COLO668 (cell line): Measurements from ENCODE around the gene SLC11A1.

Source experiments
- DNase-seq: peaks from one replicate; lab custom pipeline; 2025; ENCODE audit not compliant: unreplicated experiment; lab: John Stamatoyannopoulos, UW

Gene SLC11A1

GRCh38 chr2:218366621-218367414 is 15.3 kb upstream of the SLC11A1 start:
- DNase-seq, result no peak

GRCh38 chr2:218367415-218368149 is 14.5 kb upstream of the SLC11A1 start:
- peak; percentile 31 for DNase-seq

DNA sequence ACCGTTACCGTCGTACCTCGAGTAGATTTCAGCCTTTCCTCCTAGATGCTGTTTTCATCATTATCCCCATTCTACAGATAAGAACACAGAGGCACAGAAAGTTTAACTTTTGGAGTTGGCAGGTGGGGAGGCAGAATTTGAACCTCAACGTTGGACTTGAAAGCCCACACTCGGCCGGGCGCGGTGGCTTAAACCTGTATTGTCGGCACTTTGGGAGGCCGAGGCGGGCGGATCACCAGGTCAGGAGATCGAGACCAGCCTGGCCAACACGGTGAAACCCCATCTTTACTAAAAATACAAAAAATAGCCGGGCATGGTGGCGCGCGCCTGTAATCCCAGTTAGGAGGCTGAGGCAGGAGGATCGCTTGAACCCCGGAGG is 13.9 kb upstream of the SLC11A1 start:
- DNase-seq, result no peak

GRCh38 chr2:218368621-218369153 is 13.4 kb upstream of the SLC11A1 start:
- peak; percentile 43 for DNase-seq

DNA sequence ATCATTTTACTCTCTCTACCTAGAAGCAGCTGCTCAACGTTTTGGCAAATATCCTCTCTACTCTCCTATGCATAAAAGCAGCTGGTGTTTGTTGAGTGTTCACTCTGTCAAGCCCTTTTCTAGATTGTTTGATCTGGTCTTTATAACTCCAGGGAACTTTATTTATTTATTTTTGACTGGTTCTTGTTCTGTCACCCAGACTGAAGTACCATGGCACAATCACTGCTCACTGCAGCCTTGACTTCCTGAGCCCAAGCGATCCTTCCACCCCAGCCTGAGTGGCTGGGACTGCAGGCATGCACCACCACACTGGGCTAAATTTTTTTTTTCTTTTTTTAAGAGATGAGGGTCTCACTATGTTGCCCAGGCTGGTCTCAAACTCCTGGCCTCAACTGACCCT is 12.7 kb upstream of the SLC11A1 start:
- DNase-seq, result peak; percentile 16

- DNase-seq, result no peak
Measured at GRCh38 chr2:218370410-218371063, 11.5 kb upstream of the SLC11A1 start.

DNA sequence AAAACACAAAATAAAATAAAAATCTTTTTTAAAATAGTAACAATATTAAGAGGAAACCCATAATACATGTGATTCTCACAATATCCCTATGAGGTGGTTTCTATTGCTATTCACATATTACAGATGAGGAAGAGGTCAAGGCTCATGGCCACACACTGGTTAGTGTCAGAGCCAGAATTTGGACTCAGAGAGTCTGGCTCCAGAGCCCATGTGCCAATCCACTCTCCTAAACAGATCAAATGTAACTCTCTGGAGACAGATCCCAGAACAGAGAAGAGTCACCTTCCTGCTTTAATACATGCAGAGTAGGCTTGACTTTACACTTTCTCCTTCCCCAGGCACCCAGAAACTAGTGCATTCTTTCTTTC is 10.1 kb upstream of the SLC11A1 start:
- no peak for DNase-seq

DNA sequence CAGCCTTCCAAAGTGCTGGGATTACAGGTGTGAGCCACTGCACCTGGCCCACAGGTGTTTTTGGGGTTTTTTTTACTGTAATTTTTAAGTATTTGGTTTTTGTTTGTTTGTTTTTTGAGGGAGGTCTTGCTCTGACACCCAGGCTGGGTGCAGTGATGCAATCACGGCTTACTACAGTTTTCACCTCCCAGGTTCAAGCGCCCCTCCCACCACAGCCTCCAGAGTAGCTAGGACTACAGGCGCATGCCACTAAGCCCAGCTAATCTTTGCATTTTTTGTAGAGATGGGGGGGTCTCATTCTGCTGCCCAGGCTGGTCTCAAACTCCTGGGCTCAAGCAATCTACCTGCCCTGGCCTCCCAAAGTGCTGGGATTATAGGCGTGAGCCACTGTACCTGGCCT is 7.3 kb upstream of the SLC11A1 start:
- DNase-seq, result no peak

- no peak for DNase-seq
Measured at GRCh38 chr2:218375212-218375611, 6.9 kb upstream of the SLC11A1 start.

- no peak for DNase-seq
Measured at GRCh38 chr2:218378053-218378452, 4.0 kb upstream of the SLC11A1 start.

DNA sequence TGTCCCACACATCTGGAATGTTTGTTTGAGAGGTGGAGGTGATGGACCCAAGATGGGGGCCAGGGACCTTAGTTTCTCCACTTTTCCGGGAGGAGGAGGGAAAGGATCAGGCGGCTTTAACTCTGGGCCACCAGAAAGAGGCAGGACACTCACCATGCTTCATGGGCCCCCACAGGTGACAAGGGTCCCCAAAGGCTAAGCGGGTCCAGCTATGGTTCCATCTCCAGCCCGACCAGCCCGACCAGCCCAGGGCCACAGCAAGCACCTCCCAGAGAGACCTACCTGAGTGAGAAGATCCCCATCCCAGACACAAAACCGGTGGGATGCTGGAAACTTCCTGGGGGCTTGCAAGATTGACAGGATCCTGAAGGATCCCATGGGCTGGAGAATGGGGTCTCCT is 712 bp downstream of the SLC11A1 start:
- DNase-seq, result no peak

- no peak for DNase-seq
Measured at GRCh38 chr2:218383892-218384519, 1.9 kb downstream of the SLC11A1 start.

DNA sequence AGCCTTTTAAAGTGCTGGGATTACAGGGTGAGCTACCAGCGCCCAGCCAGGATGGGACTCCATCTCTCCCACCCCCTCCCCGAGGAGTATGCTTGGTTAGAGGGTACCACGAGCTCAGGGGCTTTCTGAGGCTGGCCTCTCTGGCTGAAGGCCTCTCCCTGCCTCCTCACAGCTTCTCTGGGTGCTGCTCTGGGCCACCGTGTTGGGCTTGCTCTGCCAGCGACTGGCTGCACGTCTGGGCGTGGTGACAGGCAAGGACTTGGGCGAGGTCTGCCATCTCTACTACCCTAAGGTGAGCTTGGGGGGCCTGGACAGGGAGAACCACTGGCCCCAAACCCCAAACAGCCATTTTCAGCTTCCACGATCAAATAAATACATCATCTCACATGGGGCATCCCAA is 2.9 kb downstream of the SLC11A1 start:
- DNase-seq, result no peak

DNA sequence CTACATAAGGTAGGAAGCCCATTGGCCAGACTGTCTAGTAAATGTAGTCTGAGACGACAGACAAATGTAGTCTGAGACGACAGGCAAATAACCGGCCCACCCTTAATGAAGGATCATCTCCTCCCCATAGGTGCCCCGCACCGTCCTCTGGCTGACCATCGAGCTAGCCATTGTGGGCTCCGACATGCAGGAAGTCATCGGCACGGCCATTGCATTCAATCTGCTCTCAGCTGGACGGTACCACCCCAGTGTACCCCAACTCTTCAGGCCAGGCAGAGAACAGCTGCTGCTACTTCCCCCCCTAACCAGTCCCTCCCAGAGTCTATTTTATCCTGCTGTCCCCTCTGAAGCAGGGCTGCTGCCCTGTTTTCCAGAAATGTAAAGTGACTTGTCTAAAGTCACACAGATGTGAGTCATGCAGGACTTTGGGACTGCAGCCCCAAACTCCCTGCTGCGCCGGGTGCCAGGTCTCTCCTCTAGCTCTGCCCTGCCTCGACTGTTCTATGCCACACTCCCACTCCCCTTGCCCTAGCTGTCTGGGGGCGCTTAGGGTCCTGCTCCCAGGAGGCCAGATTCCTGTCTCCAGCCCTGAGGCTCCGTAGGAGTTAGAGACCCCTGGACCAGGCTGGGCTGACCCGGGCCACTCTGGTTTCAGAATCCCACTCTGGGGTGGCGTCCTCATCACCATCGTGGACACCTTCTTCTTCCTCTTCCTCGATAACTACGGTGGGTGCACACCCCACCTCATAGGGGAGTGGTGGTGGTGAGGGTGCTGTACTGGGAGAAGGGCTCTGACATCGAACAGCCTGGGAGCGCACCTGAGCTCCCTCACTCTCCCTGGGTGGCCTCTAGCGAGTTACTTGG is 4.7 kb downstream of the SLC11A1 start:
- no peak for DNase-seq

DNA sequence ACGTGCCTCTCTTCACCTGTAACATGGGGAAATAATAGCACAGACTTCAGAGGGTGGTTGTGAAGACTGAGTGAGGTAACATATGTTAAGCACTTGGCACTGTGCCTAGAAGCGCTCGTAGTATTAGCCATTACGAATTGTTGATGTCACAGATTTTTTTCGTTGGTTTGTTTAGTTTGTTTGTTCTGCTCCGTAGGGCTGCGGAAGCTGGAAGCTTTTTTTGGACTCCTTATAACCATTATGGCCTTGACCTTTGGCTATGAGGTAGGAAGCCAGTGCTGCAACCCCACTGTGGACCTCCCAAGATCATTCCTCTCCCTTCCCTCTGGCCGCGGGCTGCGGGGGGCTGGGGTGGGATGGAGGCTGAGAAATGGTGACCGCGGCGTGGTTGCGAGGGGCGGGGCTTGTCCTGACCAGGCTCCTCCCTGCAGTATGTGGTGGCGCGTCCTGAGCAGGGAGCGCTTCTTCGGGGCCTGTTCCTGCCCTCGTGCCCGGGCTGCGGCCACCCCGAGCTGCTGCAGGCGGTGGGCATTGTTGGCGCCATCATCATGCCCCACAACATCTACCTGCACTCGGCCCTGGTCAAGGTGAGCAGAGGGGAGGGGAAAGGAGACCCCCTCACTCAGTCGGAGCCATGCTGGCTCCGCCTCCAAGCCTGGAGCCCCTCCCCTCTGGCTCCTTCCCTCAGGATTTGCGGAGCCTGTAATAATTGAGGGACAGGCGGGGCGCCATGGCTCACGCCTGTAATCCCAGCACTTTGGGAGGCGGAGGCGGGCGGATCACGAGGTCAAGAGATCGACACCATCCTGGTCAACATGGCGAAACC is 5.5 kb downstream of the SLC11A1 start:
- peak; percentile 81 for DNase-seq

GRCh38 chr2:218389333-218390150 is 7.5 kb downstream of the SLC11A1 start:
- no peak for DNase-seq

- DNase-seq, result no peak
Measured at GRCh38 chr2:218391202-218391601, 9.1 kb downstream of the SLC11A1 start.

DNA sequence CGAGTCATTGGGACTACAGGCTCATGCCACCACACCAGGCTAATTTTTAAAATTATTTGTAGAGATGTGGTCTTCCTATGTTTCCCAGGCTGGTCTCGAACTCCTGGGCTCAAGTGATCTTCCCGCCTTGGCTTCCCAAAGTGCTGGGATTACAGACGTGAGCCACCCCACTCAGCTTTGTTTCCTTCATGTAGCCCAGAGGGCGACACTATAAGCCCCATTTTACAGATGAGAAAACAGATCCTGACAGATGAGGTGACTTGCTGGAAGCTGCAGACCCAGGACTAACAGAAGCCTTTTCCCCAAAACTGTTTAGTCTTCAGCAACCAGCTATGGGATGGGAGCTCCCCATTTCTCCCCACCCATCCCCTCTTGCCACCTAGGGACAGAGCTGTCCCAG is 10.4 kb downstream of the SLC11A1 start:
- DNase-seq, result no peak
